Lung (tissue), 12 donors: ENCODE measurements around the gene BTAF1. TPM values are rescaled to one million over a fixed set of nuclear protein-coding genes. Genes with fewer than 3 reads are reported as not detected.

Source experiments
- ATAC-seq: fragments of 200-7000 bp; cut with Tn5 transposase; one replicate; pipeline ENCODE4 v1.9.1; 2020; ENCODE audit warnings: moderate number of reproducible peaks; ENCODE audit not compliant: insufficient read depth, low FRiP score
- DNase-seq, 3 donors: peaks; one replicate each; pipeline ENCODE4 v3.0.0-alpha.2; 2013 to 2017
- H3K27ac ChIP-seq, 2 donors: one replicate each; pipeline ENCODE4 v1.5.1; 2013; ENCODE audit warnings: mild to moderate bottlenecking in 2 of 2, moderate library complexity in 2 of 2, control low read depth in 1 of 2, inconsistent platforms in 1 of 2, low read depth in 1 of 2, low read length in 1 of 2
- H3K27me3 ChIP-seq, 3 donors: one replicate each; pipeline ENCODE4 v1.5.1; 2013; ENCODE audit warnings: low read length in 2 of 3; ENCODE audit not compliant: control insufficient read depth in 3 of 3, insufficient read depth in 3 of 3
- H3K36me3 ChIP-seq, 4 donors: one replicate each; pipeline ENCODE4 v1.5.1; 2013; ENCODE audit warnings: low read length in 4 of 4, mild to moderate bottlenecking in 1 of 4, moderate library complexity in 1 of 4; ENCODE audit not compliant: control insufficient read depth in 4 of 4, insufficient read depth in 4 of 4
- H3K4me1 ChIP-seq, 5 donors: one replicate each; pipeline ENCODE4 v1.5.1; 2013; ENCODE audit warnings: low read length in 5 of 5, mild to moderate bottlenecking in 2 of 5, moderate library complexity in 1 of 5; ENCODE audit not compliant: control insufficient read depth in 5 of 5, insufficient read depth in 5 of 5
- H3K4me3 ChIP-seq: one replicate; pipeline ENCODE4 v1.5.1; 2013; ENCODE audit warnings: mild to moderate bottlenecking, control low read depth, moderate library complexity
- H3K9ac ChIP-seq, 2 donors: one replicate each; pipeline ENCODE4 v1.5.1; 2013; ENCODE audit warnings: low read length in 2 of 2, control low read depth in 1 of 2; ENCODE audit not compliant: insufficient read depth in 1 of 2
- H3K9me3 ChIP-seq, 4 donors: one replicate each; pipeline ENCODE4 v1.5.1; 2013; ENCODE audit warnings: low read length in 3 of 4, mild to moderate bottlenecking in 1 of 4, moderate library complexity in 1 of 4; ENCODE audit not compliant: control insufficient read depth in 4 of 4, insufficient read depth in 3 of 4
- CTCF ChIP-seq: IDR thresholded peaks from 2 replicates; pipeline ENCODE4 v1.5.1; 2012; ENCODE audit warnings: mild to moderate bottlenecking; ENCODE audit errors: control extremely low read depth, extremely low read depth
- WGBS, 2 donors: extraction: QIAGEN DNeasy Blood & Tissue Kit; methylation state at CpG; one replicate each; pipeline ENCODE4 v1.1.7; 2013; 5-methylcytosine and 5-hydroxymethylcytosine counted together
- polyA plus RNA-seq, 2 donors: library from polyadenylated mRNA; stranded (reverse); fragments of 200-250 nt; gene quantifications; one replicate each; pipeline ENCODE4 v1.2.1, GENCODE V29; 2013
- total RNA-seq, 2 donors: library from RNA; depleted of rRNA in 1 of 2; stranded (reverse); fragments of >200 nt in 1 of 2; gene quantifications; one replicate each; pipeline ENCODE4 v1.2.1, GENCODE V29; 2014 to 2021
- donor health status: control.
- donor health status: control.
- donor health status: Bipolar disorder and iron deficiency.
- donor health status: healthy.
- donor health status: DM: yes; HTN: yes; CAD: no.

BTAF1 gene
- total and polyA plus RNA-seq, 4 donors, result 8.5 to 80.0 (median 20.2) TPM

- Histone ChIP-seq H3K27ac (no peak overlapping the region), H3K9me3 (no peaks in the 10 kb centered on the region), H3K4me3 (no peak overlapping the region), H3K4me1 (no peaks in the 10 kb centered on the region), H3K9ac (no peak overlapping the region), H3K27me3 (no peaks in the 10 kb centered on the region), H3K36me3 (peaks cover 7 to 22% (median 18%) of the 10 kb centered on the region in 4 donors)
- TF ChIP-seq CTCF, result no peak
- ATAC-seq, result no peak
- 88 to 92% methylated on average over 4 of the region's 4 CpGs for WGBS, 2 donors
- DNase-seq, result no peak
Measured at GRCh38 chr10:91939653-91940052, 16.1 kb downstream of the BTAF1 start.

GRCh38 chr10:91941426-91941825 lies 17.9 kb downstream of the BTAF1 start:
- H3K36me3 ChIP-seq, result peaks cover 7 to 20% (median 13%) of the 10 kb centered on the region in 4 donors
- no peak for ATAC-seq

GRCh38 chr10:91944880-91945630 lies 21.5 kb downstream of the BTAF1 start:
- no peak for ATAC-seq
- no peaks in the 10 kb centered on the region for H3K4me1 ChIP-seq
- H3K27me3 ChIP-seq, result no peaks in the 10 kb centered on the region
- peaks cover 5 to 16% (median 14%) of the 10 kb centered on the region in 4 donors for H3K36me3 ChIP-seq
- no peak overlapping the region for H3K9ac ChIP-seq
- H3K27ac ChIP-seq, result no peak overlapping the region
- 84 to 92% methylated on average over 5 of the region's 5 CpGs for WGBS, 2 donors
- H3K9me3 ChIP-seq, result no peaks in the 10 kb centered on the region
- no peak overlapping the region for H3K4me3 ChIP-seq
- no peak for TF ChIP-seq CTCF
- no peak for DNase-seq

More at GRCh38 chr10:91941426-91941825, 17.9 kb downstream of the BTAF1 start:
- 72 to 84% methylated on average over 1 of the region's 1 CpG for WGBS, 2 donors
- Histone ChIP-seq H3K4me1 (no peaks in the 10 kb centered on the region), H3K9ac (no peak overlapping the region), H3K4me3 (no peak overlapping the region), H3K27ac (no peak overlapping the region), H3K9me3 (no peaks in the 10 kb centered on the region), H3K27me3 (no peaks in the 10 kb centered on the region)
- no peak for TF ChIP-seq CTCF
- peak in 1 of 3 donors; percentile 3 for DNase-seq
